Thoracic aorta (tissue), 2 donors: ENCODE results near the gene CCDC88C. TPM values are rescaled to one million over a fixed set of nuclear protein-coding genes. Genes with fewer than 3 reads are reported as not detected.

Source experiments
- ATAC-seq: fragments of 150-250 bp; one replicate; pipeline ENCODE4 v1.8.0; 2017; ENCODE audit warnings: low read depth; ENCODE audit not compliant: insufficient number of reproducible peaks, low FRiP score
- DNase-seq: peaks from one replicate; pipeline ENCODE4 v3.0.0-alpha.2; 2020; ENCODE audit warnings: low spot score
- H3K27ac ChIP-seq, 2 donors: fragments of 200-600 bp; sonication (generic); 1 replicate in 1 of 2; 2 replicates in 1 of 2; pipeline ENCODE4 v1.5.1; 2016; ENCODE audit warnings: mild to moderate bottlenecking in 2 of 2, moderate library complexity in 2 of 2
- H3K27me3 ChIP-seq: fragments of 200-600 bp; sonication (generic); replicated peaks from 2 replicates; pipeline ENCODE4 v1.6.0; 2016; ENCODE audit warnings: mild to moderate bottlenecking; ENCODE audit not compliant: insufficient read depth
- H3K36me3 ChIP-seq: fragments of 200-600 bp; sonication (generic); one replicate; pipeline ENCODE4 v1.5.1; 2016
- H3K4me1 ChIP-seq, 2 donors: fragments of 200-600 bp; sonication (generic); 1 replicate in 1 of 2; 2 replicates in 1 of 2; pipeline versions ENCODE4 v1.5.1 to v1.6.0; 2016; ENCODE audit warnings: low read depth in 2 of 2, mild to moderate bottlenecking in 1 of 2; ENCODE audit not compliant: control insufficient read depth in 1 of 2
- H3K4me3 ChIP-seq: fragments of 200-600 bp; sonication (generic); 2 replicates; pipeline ENCODE4 v1.5.1; 2016; ENCODE audit warnings: mild to moderate bottlenecking
- H3K9me3 ChIP-seq: fragments of 200-600 bp; sonication (generic); 2 replicates; pipeline ENCODE4 v1.5.1; 2016
- total RNA-seq, 2 donors: library from RNA; depleted of rRNA; stranded (reverse); fragments of >200 nt; gene quantifications; one replicate each; pipeline versions ENCODE4 v1.1.0 to v1.2.3, GENCODE V29; 2016
- TF ChIP-seq, protein P1 (sequence below): fragments of 200-600 bp; sonication (generic); IDR thresholded peaks from one replicate; pipeline ENCODE4 v1.5.1; 2019; ENCODE audit warnings: antibody characterized with exemption

CCDC88C gene
- total RNA-seq, 2 donors from 2014 or later, result 3.7 to 11.5 TPM

DNA sequence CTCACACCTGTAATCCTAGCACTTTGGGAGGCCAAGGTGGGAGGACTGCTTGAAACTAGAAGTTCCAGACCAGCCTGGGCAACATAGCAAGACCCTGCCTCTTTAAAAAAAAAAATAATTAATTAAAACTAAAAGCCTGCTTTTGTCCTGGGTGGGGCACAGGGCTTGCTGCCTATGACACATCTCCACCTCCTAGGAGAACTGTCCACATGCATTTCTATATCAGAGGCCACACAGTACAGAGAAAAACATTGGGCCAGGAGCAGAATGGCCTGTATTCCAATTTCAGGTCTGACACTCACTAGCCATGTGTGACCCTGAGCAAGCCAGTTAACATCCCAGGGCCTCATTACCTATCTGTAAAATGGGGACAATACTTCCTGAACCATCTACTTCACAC is 31.9 kb downstream of the CCDC88C start:
- TF ChIP-seq, protein P1, sequence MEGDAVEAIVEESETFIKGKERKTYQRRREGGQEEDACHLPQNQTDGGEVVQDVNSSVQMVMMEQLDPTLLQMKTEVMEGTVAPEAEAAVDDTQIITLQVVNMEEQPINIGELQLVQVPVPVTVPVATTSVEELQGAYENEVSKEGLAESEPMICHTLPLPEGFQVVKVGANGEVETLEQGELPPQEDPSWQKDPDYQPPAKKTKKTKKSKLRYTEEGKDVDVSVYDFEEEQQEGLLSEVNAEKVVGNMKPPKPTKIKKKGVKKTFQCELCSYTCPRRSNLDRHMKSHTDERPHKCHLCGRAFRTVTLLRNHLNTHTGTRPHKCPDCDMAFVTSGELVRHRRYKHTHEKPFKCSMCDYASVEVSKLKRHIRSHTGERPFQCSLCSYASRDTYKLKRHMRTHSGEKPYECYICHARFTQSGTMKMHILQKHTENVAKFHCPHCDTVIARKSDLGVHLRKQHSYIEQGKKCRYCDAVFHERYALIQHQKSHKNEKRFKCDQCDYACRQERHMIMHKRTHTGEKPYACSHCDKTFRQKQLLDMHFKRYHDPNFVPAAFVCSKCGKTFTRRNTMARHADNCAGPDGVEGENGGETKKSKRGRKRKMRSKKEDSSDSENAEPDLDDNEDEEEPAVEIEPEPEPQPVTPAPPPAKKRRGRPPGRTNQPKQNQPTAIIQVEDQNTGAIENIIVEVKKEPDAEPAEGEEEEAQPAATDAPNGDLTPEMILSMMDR, result no peak
- no peaks in the 10 kb centered on the region for H3K9me3 ChIP-seq
- no peak for ATAC-seq

DNA sequence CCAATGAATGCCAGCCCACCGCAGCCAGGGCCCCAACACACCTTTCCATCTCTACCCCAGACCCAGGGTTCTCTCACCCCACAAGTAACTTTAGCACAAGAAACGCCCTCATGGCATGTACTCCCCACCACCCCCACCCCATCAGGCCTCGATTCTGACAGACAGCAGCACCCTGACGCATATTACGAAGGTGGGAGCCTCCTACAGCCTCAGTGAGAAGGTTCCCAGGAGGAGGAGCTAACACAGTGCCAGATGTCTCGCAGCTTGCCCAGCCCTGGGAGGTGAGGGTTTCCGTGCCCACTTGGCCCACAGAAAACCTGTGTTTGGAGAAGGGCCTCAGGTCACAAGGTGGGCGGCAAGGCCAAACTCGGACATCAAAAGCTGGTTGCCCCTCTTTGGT is 32.4 kb downstream of the CCDC88C start:
- H3K27me3 ChIP-seq, result no peaks in the 10 kb centered on the region
- DNase-seq, result no peak
- H3K4me3 ChIP-seq, result no peak overlapping the region
- no peaks in the 10 kb centered on the region for H3K36me3 ChIP-seq
- no peaks in the 10 kb centered on the region for H3K9me3 ChIP-seq
- ATAC-seq, result no peak
- no peaks in the 10 kb centered on the region for H3K4me1 ChIP-seq
- H3K27ac ChIP-seq, result no peak overlapping the region
- TF ChIP-seq, protein P1, result no peak

More for the DNA sequence above, 31.9 kb downstream of the CCDC88C start:
- Histone ChIP-seq H3K4me1 (no peaks in the 10 kb centered on the region), H3K27ac (no peak overlapping the region), H3K27me3 (no peaks in the 10 kb centered on the region), H3K36me3 (no peaks in the 10 kb centered on the region), H3K4me3 (no peak overlapping the region)
- no peak for DNase-seq

DNA sequence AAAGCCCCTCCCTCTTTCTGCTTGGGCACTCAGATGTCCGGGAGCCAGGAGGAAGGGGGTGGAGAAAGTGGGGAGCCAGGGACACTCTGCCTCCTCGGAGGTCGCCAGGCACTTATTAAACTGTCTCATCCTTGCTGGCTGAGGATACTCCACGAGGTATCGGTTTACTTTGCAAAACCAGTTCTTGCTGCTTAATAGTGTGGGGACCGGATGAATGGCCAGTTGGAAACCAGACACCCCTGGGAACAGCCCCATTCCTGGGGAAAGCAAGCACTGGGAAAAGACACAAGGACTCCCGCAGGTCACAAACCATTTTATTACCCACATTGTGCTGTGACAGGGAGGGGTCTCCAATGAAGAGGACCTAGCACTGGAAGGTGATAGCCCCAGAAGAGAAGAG is 34.2 kb downstream of the CCDC88C start:
- H3K4me3 ChIP-seq, result no peak overlapping the region
- no peak for ATAC-seq
- H3K4me1 ChIP-seq, result no peaks in the 10 kb centered on the region
- no peaks in the 10 kb centered on the region for H3K9me3 ChIP-seq
- no peaks in the 10 kb centered on the region for H3K27me3 ChIP-seq
- TF ChIP-seq, protein P1, result no peak
- H3K36me3 ChIP-seq, result no peaks in the 10 kb centered on the region
- no peak overlapping the region for H3K27ac ChIP-seq
- DNase-seq, result no peak

DNA sequence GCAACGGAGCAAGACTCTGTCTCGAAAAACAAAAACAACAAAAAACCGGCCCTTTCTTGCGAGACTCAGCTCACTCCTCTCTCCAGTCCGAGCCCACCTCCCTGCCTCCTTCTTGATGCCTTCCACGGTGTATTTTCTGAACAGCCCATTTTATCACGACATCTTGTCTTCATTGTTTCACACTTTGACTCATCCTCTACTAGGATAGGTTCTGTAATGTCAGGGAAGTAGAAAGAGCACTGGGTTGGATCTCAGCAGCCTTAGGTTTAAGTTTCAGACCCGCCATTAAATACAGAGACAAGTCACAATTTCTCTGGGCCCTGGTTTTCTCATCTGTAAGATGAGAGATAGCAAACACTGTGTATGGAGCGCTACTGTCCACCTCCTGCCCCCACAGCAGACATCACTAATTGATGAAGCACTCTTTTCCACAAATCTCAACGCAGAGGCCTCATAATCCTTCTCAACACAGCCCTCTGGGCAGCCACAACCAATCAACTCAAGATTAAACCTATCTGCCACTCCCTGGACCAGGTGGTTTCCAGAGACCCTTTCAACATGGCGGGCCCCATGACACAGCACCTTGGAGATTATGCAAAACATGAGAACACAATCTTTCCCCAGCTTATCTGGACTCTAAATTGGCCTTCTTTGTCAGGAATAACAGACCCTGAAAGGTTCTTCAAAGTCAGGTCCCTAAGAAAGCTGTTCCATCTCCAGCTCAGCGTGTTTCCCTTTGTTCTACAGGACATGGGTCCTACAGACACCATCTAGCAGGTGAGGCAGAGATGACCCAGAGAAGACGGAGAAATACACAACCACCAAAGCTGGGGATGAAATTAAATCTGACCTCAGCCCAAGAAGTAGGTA is 35.6 kb downstream of the CCDC88C start:
- Histone ChIP-seq H3K9me3 (no peaks in the 10 kb centered on the region), H3K27ac (no peak overlapping the region), H3K27me3 (no peaks in the 10 kb centered on the region), H3K4me1 (peaks cover 0 to 5% of the 10 kb centered on the region in 2 donors), H3K4me3 (no peak overlapping the region), H3K36me3 (no peaks in the 10 kb centered on the region)
- TF ChIP-seq, protein P1, result no peak
- DNase-seq (no peak), ATAC-seq (no peak)

DNA sequence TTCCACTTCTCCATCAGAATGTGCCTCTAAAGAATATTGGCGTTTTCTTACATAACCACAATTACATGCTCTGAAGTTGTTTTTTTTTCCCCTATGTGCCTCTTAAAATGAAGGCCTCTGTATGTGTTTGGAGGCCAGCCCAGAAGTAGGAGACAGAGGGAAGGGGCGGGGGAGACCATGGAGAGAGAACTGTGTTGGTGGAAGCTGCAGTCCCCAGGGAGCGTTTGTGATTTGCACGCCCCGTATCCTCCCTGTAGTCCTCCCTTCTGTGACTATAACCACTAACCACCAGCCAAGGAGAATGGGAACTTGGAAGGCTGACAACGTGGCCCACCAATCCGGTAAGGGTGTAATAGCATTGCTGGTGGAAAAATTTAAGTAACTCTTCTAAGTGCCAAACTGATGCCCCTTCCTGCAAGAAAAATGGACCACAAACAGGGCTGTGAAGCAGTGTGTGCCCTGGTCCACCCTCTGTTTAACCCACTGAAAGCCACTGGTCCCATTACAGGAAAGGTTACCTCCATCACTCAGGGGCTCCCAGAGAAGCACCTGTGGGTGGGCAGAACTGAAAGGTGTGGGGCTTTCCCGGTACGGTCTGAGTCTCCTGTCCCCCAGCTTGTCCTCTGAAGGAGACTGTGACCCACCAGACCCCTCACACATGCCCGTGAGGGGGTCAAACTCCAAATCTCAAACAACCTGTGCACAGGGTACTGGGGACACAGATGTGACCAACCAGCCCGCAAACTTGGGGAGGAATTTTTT is 36.8 kb downstream of the CCDC88C start:
- ATAC-seq, result no peak
- no peaks in the 10 kb centered on the region for H3K27me3 ChIP-seq
- DNase-seq, result no peak
- H3K9me3 ChIP-seq, result no peaks in the 10 kb centered on the region
- TF ChIP-seq, protein P1, result no peak
- peaks cover 0 to 5% of the 10 kb centered on the region in 2 donors for H3K4me1 ChIP-seq
- no peaks in the 10 kb centered on the region for H3K36me3 ChIP-seq
- no peak overlapping the region for H3K4me3 ChIP-seq
- H3K27ac ChIP-seq, result no peak overlapping the region
